ENCODE data around the gene NR2F1. TPM values are rescaled to one million over a fixed set of nuclear protein-coding genes. Genes with fewer than 3 reads are reported as not detected.

NR2F1 gene
- total RNA-seq, 1 donor from 2014 or later, result 7.7 TPM

- DNase-seq (ENCODE audit: low read depth), result no peak
Observed at GRCh38 chr5:93603793-93604643, 21.0 kb downstream of the NR2F1 start.

DNA sequence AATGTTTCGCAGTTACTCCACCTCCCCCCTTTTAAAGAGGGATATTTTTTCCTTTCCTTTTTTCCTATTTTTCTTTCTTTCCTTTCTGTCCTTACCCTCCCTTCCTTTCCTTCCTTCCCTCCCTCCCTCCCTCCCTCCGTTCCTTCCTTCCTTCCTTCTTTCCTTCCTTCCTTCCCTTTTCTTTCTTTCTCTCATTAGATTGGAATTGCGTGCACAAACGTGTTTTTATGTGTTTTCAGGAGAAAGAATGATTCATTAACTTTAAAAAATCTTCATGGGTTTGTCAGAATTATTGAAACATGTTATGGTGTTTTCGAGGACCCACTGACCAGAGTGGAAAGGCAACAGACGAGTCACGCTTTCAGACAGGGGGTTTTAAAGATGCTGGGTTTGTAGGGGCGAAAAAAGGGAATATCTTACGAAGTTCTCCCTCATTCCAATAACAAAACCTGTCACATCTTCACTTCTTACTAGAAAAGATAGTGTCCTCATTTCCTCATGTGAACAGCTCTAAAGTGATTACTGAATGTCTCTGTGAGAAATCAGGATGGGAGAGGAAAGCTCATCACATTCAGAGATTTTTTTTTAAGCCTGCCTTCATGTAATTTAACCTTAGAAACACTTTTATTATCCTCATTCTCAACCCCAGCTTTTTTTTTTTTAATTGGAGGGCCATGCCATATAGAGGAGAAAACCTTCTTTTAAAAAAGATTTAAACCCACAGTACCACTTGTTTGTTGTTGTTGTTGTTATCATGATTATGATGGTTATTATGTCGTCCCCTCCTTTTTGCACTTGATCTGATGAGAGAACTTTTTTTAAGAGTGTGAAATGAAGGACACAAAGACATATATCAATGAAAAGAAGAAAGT is 21.9 kb downstream of the NR2F1 start:
- DNase-seq (ENCODE audit: low read depth), result no peak

- no peak for DNase-seq (ENCODE audit: low read depth)
Observed at GRCh38 chr5:93606382-93606752, 23.3 kb downstream of the NR2F1 start.

- peak; percentile 82 for DNase-seq (ENCODE audit: low read depth)
Observed at GRCh38 chr5:93607367-93608258, 24.6 kb downstream of the NR2F1 start.

DNA sequence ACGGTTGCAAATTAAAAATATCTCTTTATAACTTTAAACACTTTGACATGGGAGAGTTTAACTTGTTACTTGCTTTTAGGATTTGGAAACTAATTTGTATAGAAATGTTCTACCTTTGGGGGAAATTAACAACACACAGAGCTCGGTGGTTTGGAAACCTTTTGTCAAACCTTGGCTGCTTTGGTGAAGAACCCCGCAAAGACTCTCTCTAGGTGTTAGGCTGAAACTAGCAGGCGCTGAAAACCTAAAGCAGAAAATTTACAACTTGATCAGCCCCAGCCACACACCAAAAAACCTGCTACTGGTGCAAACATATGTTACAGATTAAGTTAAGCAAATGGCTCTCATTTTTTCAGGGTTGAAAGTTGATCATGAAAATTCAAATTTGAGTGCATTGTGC is 25.8 kb downstream of the NR2F1 start:
- DNase-seq (ENCODE audit: low read depth), result no peak

GRCh38 chr5:93609762-93610161 is 26.7 kb downstream of the NR2F1 start:
- DNase-seq (ENCODE audit: low read depth), result no peak

- DNase-seq (ENCODE audit: low read depth), result no peak
Observed at GRCh38 chr5:93610581-93611272, 27.7 kb downstream of the NR2F1 start.

GRCh38 chr5:93611273-93611975 is 28.4 kb downstream of the NR2F1 start:
- no peak for DNase-seq (ENCODE audit: low read depth)

- peak; percentile 45 for DNase-seq (ENCODE audit: low read depth)
Observed at GRCh38 chr5:93611976-93612854, 29.2 kb downstream of the NR2F1 start.

DNA sequence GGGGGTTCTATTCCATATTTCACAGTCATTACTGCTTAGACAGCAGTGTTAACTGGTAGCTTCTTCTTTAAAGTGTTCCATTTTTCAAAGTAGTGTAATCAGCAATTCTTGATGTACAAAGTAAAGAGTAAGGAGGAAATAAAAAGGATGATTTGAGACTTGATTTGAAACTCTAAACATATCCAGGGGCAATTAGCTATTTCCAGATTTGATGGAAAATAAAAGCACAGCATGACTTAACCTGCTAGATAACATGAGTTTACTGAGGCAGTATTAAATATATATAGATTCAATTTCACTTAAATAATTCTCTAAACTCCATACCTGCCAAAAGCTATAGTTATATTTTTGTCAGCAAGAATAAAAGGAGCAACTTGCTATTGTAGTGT is 29.8 kb downstream of the NR2F1 start:
- DNase-seq (ENCODE audit: low read depth), result no peak

DNA sequence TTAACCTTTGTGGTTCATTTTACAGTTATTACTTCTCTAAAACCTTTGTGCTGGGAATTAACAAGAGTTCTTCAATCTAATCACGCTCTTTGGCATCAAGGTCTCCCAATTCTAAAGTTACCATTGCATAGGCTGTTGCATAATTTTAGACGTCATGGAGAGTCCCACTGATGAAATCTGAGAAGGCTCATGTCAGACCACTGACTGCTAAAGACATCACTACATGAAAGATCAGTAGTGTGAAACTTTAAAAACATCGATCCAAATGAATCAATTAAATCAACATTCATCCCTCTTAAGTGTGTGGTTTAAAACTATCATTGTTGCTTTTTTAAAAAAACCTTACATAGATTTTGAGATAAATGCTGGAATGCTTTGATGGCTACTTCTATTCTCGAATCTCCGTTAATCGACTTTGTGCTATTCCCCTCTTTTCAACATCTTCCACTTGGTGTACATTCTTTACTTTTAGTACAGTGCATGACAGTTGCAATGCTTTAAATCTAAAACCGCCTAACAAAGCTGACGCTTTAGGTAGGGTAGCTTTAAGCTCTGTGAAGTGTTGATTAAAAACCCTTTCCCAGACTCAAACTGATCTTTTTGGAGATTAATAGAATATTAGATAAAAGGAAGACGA is 33.6 kb downstream of the NR2F1 start:
- no peak for DNase-seq (ENCODE audit: low read depth)

DNA sequence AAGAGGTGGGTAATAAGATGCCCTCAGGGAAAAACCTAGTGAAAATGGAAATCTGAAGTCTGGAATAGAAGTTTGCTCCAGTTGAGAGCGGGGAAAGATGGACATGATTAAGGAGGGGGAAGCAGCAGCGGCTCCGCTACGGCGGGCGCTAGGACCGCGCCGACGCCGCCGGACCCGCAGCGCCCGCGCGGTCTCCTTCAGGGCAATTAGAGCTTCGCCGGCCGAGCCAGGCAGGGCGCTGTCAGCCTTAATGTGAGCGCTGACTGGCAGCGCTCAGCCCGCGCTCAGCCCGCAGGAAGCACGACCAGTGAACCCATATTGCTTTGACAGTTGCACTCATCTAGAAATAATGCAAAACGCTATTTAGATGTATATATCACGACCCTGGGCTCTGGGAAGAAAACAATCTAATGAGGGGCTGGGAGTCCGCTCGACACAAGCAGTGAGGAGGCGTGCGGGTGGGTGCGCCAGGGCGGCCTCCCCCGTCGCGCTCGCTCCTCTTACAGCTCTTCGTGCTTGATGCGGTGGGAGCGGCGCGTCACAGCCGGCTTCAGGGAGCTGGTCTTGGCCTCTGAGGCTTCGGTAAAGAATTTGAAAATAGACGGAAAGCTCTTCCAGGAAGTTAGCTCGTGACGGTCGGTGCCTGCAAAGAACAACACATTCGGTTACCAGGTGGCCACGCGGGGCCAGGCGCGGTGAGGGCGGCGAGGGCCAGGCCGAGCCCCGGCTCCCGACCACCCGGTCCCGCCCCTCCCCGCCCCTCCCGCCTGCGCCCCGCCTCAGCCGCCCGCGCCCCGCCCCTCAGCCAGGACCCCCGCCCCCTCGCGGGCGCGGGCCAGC is 37.7 kb downstream of the NR2F1 start:
- peak; percentile 79 for DNase-seq (ENCODE audit: low read depth)

GRCh38 chr5:93621327-93621798 is 38.3 kb downstream of the NR2F1 start:
- peak; percentile 89 for DNase-seq (ENCODE audit: low read depth)

DNA sequence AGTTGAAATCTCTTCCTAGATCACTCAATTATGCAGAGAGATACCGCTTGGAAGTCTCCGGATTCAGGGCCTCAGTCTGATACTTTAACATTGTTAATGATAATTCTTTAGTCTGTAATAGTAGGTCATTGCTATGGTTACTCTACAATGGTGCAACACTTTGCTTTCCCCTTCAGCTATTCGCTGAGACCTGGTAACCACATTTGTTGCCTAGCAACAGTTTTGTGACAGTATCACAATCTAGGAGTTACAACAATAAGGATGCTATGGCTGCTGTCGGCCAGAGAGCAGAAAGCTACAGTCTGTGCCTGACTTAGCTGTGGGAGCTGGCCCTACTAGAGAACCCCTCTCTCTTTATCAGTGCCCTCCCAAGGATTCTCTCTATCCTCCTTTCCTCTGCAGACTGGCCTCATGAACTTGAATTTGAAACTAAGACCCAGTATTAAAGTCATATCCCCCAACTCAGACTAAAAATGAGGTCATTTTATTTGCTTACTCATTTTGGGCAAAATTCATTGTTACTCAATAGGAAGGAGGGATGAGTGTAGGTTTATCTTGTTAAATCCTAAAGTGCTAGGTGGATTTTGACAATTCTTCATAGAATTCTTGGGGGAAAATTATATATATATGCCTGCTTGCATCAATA is 39.3 kb downstream of the NR2F1 start:
- peak; percentile 33 for DNase-seq (ENCODE audit: low read depth)

GRCh38 chr5:93623153-93623552 is 40.1 kb downstream of the NR2F1 start:
- DNase-seq (ENCODE audit: low read depth), result no peak

GRCh38 chr5:93626801-93627200 is 43.8 kb downstream of the NR2F1 start:
- DNase-seq (ENCODE audit: low read depth), result no peak

DNA sequence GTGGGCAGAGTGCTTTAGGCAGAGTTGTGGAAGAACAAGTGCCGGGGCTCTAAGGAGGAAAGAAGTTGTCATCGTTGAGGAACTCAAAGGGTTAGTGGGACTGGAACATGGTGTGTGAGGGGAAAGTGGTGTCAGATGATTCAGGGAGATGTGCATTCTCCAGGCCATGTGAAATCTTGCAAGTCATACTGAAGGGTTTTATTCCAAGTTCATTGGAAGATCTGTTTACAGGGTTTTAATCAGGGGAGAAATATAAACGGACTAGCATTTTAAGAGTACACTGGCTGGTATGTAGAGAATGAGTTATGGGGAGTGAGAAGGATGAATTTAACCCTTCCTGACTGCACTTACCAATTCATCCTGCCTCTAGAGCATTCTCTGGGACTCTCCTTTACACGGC is 49.3 kb downstream of the NR2F1 start:
- no peak for DNase-seq (ENCODE audit: low read depth)

All from myocyte (in vitro differentiated cells).